GM23338 (cell line): Measurements from ENCODE around the gene NDN.

Experiments
- CREB1 ChIP-seq: fragments of 250-450 bp; sonication (Bioruptor Pico); IDR thresholded peaks from 2 replicates; pipeline ENCODE4 v1.5.0; 2020; ENCODE audit warnings: low read depth, mild to moderate bottlenecking, moderate library complexity
- EZH2 ChIP-seq: fragments of 200-600 bp; sonication (generic); IDR thresholded peaks from one replicate; pipeline ENCODE4 v1.8.0; 2017; ENCODE audit warnings: antibody characterized with exemption, mild to moderate bottlenecking, low read depth; ENCODE audit not compliant: unreplicated experiment

DNA sequence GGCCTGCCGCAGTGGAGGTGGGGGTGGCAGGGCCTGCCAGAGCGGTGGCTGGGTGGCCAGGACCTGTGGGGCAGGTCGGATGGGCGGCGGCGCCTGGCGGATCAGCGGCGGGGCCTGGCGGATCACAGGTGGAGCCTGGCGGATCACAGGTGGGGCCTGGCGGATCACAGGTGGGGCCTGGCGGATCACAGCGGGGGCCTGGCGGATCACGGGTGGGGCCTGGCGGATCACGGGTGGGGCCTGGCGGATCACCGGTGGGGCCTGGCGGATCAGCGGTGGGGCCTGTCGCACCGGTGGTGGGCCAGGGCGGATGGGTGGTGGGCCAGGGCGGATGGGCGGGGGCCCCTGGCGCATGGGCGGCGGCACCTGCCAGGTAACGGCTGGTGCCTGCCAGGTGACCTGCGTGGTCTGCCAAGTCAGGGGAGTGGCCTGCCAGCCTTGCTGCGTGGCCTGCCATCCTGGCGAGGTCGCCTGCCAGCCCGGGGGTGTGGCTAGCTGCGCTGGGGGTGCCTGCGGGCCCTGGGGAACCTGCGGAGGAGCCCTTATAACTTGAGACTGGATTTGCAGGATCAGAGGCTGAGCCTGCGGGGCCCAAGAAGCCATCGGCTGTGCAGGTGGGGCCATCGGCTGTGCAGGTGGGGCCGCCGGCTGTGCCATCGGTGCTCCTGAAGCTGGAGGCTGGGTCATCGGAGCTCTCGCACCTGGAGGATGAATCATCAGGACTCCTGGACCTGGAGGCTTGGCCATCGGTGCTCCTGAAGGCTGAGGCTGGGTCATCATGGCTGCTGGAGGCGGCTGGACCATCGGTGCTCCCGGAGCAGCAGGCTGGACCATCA, 40.7 kb downstream of the NDN start:
- TF ChIP-seq CREB1 (CRISPR knock-in tag) (no peak), EZH2 (no peak)
